ENCODE results near the gene FAM98C.

Gene FAM98C

GRCh38 chr19:38377052-38377451, 25.8 kb upstream of the FAM98C start:
- Histone ChIP-seq H2AFZ (ENCODE audit: low read length) (no peak overlapping the region), H3K9me3 (ENCODE audit: low read length) (no peaks in the 10 kb centered on the region), H3K4me3 (ENCODE audit: low read depth, low read length, poor library complexity, severe bottlenecking) (no peak overlapping the region), H3K4me1 (ENCODE audit: insufficient read depth, low read length, severe bottlenecking) (peaks cover 23% of the 10 kb centered on the region), H3K79me2 (ENCODE audit: insufficient read depth, low read length) (peaks cover 13% of the 10 kb centered on the region), H4K20me1 (ENCODE audit: insufficient read depth, low read length) (no peaks in the 10 kb centered on the region), H3K27ac (ENCODE audit: low read depth, low read length, poor library complexity, severe bottlenecking) (no peak overlapping the region), H3K36me3 (ENCODE audit: insufficient read depth, low read length) (peaks cover 45% of the 10 kb centered on the region), H3K9ac (ENCODE audit: low read length) (no peak overlapping the region), H3K4me2 (ENCODE audit: low read length) (0 out of 2 replicates have a peak overlapping the region, but pooled peaks have one; percentile 96), H3K9me2 (ENCODE audit: low read depth, low read length) (no peaks in the 10 kb centered on the region), H3F3A (ENCODE audit: insufficient read depth, low read length) (no peaks in the 10 kb centered on the region), H3K27me3 (ENCODE audit: insufficient read depth, low read length) (no peaks in the 10 kb centered on the region)
- TF ChIP-seq, protein P1, sequence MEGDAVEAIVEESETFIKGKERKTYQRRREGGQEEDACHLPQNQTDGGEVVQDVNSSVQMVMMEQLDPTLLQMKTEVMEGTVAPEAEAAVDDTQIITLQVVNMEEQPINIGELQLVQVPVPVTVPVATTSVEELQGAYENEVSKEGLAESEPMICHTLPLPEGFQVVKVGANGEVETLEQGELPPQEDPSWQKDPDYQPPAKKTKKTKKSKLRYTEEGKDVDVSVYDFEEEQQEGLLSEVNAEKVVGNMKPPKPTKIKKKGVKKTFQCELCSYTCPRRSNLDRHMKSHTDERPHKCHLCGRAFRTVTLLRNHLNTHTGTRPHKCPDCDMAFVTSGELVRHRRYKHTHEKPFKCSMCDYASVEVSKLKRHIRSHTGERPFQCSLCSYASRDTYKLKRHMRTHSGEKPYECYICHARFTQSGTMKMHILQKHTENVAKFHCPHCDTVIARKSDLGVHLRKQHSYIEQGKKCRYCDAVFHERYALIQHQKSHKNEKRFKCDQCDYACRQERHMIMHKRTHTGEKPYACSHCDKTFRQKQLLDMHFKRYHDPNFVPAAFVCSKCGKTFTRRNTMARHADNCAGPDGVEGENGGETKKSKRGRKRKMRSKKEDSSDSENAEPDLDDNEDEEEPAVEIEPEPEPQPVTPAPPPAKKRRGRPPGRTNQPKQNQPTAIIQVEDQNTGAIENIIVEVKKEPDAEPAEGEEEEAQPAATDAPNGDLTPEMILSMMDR (IDR thresholded peaks at IDR 0.05; ENCODE audit: low read length) = no peak
- TF ChIP-seq EZH2 (IDR thresholded peaks at IDR 0.05; ENCODE audit: borderline replicate concordance, low read length) = no peak

DNA sequence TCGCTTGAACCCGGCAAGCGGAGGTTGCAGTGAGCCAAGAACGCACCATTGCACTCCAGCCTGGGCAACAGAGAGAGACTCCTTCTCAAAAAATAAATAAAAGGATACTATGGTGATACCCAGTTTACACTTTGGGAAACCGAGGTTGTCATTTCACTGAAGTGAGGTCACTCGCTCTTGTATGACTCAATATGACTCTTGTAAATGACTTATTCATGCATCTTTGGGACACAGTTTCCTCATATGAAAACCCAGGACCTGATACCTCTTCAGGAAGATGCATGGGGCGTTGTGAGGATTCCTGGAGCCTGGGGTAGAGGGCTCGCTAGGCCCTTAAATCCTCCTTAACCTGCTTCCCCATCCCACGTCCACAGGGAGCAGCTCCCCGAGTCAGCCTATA, 24.0 kb upstream of the FAM98C start:
- no peaks in the 10 kb centered on the region for H3K9me2 ChIP-seq (ENCODE audit: low read depth, low read length)
- H3K9me3 ChIP-seq (ENCODE audit: low read length) = no peaks in the 10 kb centered on the region
- no peak overlapping the region for H3K27ac ChIP-seq (ENCODE audit: low read depth, low read length, poor library complexity, severe bottlenecking)
- H3K27me3 ChIP-seq (ENCODE audit: insufficient read depth, low read length) = no peaks in the 10 kb centered on the region
- no peak overlapping the region for H2AFZ ChIP-seq (ENCODE audit: low read length)
- H3K36me3 ChIP-seq (ENCODE audit: insufficient read depth, low read length) = peaks cover 61% of the 10 kb centered on the region
- H3K4me3 ChIP-seq (ENCODE audit: low read depth, low read length, poor library complexity, severe bottlenecking) = no peak overlapping the region
- no peak for TF ChIP-seq EZH2 (IDR thresholded peaks at IDR 0.05; ENCODE audit: borderline replicate concordance, low read length)
- H4K20me1 ChIP-seq (ENCODE audit: insufficient read depth, low read length) = no peaks in the 10 kb centered on the region
- no peak overlapping the region for H3K4me2 ChIP-seq (ENCODE audit: low read length)
- peaks cover 13% of the 10 kb centered on the region for H3K79me2 ChIP-seq (ENCODE audit: insufficient read depth, low read length)
- H3K4me1 ChIP-seq (ENCODE audit: insufficient read depth, low read length, severe bottlenecking) = peaks cover 20% of the 10 kb centered on the region
- H3K9ac ChIP-seq (ENCODE audit: low read length) = no peak overlapping the region
- H3F3A ChIP-seq (ENCODE audit: insufficient read depth, low read length) = no peaks in the 10 kb centered on the region

GRCh38 chr19:38381138-38381537, 21.8 kb upstream of the FAM98C start:
- Histone ChIP-seq H3K27ac (ENCODE audit: low read depth, low read length, poor library complexity, severe bottlenecking) (no peak overlapping the region), H3K4me1 (ENCODE audit: insufficient read depth, low read length, severe bottlenecking) (peaks cover 7% of the 10 kb centered on the region), H3K9me3 (ENCODE audit: low read length) (no peaks in the 10 kb centered on the region), H3K9me2 (ENCODE audit: low read depth, low read length) (no peaks in the 10 kb centered on the region), H3K4me2 (ENCODE audit: low read length) (no peak overlapping the region), H3K9ac (ENCODE audit: low read length) (no peak overlapping the region), H4K20me1 (ENCODE audit: insufficient read depth, low read length) (no peaks in the 10 kb centered on the region), H3K36me3 (ENCODE audit: insufficient read depth, low read length) (peaks cover 64% of the 10 kb centered on the region), H2AFZ (ENCODE audit: low read length) (no peak overlapping the region), H3K27me3 (ENCODE audit: insufficient read depth, low read length) (no peaks in the 10 kb centered on the region), H3K79me2 (ENCODE audit: insufficient read depth, low read length) (peaks cover 1% of the 10 kb centered on the region), H3K4me3 (ENCODE audit: low read depth, low read length, poor library complexity, severe bottlenecking) (no peak overlapping the region), H3F3A (ENCODE audit: insufficient read depth, low read length) (no peaks in the 10 kb centered on the region)
- TF ChIP-seq, protein P1 (IDR thresholded peaks at IDR 0.05; ENCODE audit: low read length) = no peak
- TF ChIP-seq EZH2 (IDR thresholded peaks at IDR 0.05; ENCODE audit: borderline replicate concordance, low read length) = no peak

GRCh38 chr19:38383184-38383583, 19.7 kb upstream of the FAM98C start:
- Histone ChIP-seq H3K27me3 (ENCODE audit: insufficient read depth, low read length) (no peaks in the 10 kb centered on the region), H3K36me3 (ENCODE audit: insufficient read depth, low read length) (peaks cover 52% of the 10 kb centered on the region), H3K27ac (ENCODE audit: low read depth, low read length, poor library complexity, severe bottlenecking) (no peak overlapping the region)

More at GRCh38 chr19:38383184-38383583, 19.7 kb upstream of the FAM98C start:
- TF ChIP-seq, protein P1 (IDR thresholded peaks at IDR 0.05; ENCODE audit: low read length) = no peak
- TF ChIP-seq EZH2 (IDR thresholded peaks at IDR 0.05; ENCODE audit: borderline replicate concordance, low read length) = no peak
- peaks cover 15% of the 10 kb centered on the region for H3K4me1 ChIP-seq (ENCODE audit: insufficient read depth, low read length, severe bottlenecking)
- H3K4me2 ChIP-seq (ENCODE audit: low read length) = no peak overlapping the region
- no peak overlapping the region for H3K4me3 ChIP-seq (ENCODE audit: low read depth, low read length, poor library complexity, severe bottlenecking)
- no peaks in the 10 kb centered on the region for H3K9me3 ChIP-seq (ENCODE audit: low read length)
- no peaks in the 10 kb centered on the region for H3K9me2 ChIP-seq (ENCODE audit: low read depth, low read length)
- H3F3A ChIP-seq (ENCODE audit: insufficient read depth, low read length) = no peaks in the 10 kb centered on the region
- H3K79me2 ChIP-seq (ENCODE audit: insufficient read depth, low read length) = no peaks in the 10 kb centered on the region
- H2AFZ ChIP-seq (ENCODE audit: low read length) = no peak overlapping the region
- no peak overlapping the region for H3K9ac ChIP-seq (ENCODE audit: low read length)
- H4K20me1 ChIP-seq (ENCODE audit: insufficient read depth, low read length) = no peaks in the 10 kb centered on the region
